ENCODE measurements around the gene CERKL. TPM values are rescaled to one million over a fixed set of nuclear protein-coding genes. Genes with fewer than 3 reads are reported as not detected.

Gene CERKL
- total and polyA plus RNA-seq, 2 experiments from 2014 or later = 0.32 to 0.69 TPM

DNA sequence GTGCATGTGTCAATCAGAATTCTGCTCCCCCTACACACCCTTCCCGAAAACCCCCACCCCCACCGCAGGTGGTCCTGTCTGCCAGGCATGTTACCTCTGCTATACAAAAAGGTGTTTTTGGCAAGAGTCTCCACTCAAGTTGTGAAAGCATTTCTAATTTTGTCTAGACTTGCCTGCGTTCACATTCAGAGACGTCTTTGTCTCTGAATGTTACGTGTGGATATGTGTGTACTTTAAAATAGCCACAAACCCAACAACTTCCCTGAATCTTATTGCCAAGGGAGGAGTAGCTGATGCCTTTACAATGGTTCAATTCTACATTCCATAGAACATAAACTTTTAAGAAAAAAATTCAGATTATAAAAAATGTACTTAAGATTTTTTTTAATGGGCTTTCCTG lies 133.1 kb downstream of the CERKL start:
- peaks cover 6% of the 10 kb centered on the region for H3K27me3 Mint-ChIP-seq (ENCODE audit: insufficient read depth, low read depth, poor library complexity)
- no peak overlapping the region for H2AFZ ChIP-seq

DNA sequence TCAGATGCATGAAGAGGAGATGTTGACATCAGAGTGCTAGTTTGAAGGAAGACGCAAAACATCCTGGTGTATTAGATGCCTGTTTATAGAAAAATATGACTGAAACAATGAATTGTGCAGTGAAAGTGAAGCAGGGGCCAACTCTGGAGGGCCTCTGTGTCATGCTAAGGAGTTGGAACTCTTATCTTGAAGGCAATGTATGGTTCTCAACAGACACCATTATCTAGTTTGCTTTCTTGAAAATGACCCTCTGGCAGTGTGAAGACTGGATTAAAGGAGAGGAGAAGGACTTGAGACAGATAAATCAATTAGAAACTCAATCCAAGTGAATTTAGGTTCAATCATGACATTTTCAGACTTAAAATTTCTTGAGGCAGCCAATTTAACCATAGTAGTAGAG lies 136.7 kb downstream of the CERKL start:
- H3K36me3 ChIP-seq (ENCODE audit: insufficient read depth) = no peaks in the 10 kb centered on the region
- Mint-ChIP-seq H3K27ac (no peak overlapping the region), H3K4me1 (no peaks in the 10 kb centered on the region), H3K9me3 (no peaks in the 10 kb centered on the region), H3K27me3 (ENCODE audit: insufficient read depth, low read depth, poor library complexity) (peaks cover 2% of the 10 kb centered on the region), H3K4me3 (no peak overlapping the region), H3K36me3 (ENCODE audit: low read depth) (no peaks in the 10 kb centered on the region)
- DNase-seq (ENCODE audit: low spot score) = no peak
- H3K27me3 ChIP-seq (ENCODE audit: insufficient read depth) = no peaks in the 10 kb centered on the region
- ATAC-seq = no peak
- no peak overlapping the region for H3K27ac ChIP-seq (ENCODE audit: low read depth)
- H3F3A ChIP-seq (replicated peaks; ENCODE audit: low read depth) = no peaks in the 10 kb centered on the region
- no peak overlapping the region for H2AFZ ChIP-seq
- H4K20me1 ChIP-seq (replicated peaks; ENCODE audit: insufficient read depth) = no peaks in the 10 kb centered on the region
- H3K4me2 ChIP-seq = no peak overlapping the region
- H3K4me1 ChIP-seq (ENCODE audit: insufficient read depth) = no peaks in the 10 kb centered on the region
- no peak overlapping the region for H3K4me3 ChIP-seq
- no peaks in the 10 kb centered on the region for H3K79me2 ChIP-seq (replicated peaks; ENCODE audit: insufficient read depth)
- no peaks in the 10 kb centered on the region for H3K9me2 ChIP-seq (ENCODE audit: insufficient read depth)
- TF ChIP-seq EZH2 (IDR thresholded peaks at IDR 0.05; ENCODE audit: low read depth, unreplicated experiment) = no peak
- TF ChIP-seq NANOG (IDR thresholded peaks at IDR 0.05; ENCODE audit: borderline replicate concordance) = no peak
- TF ChIP-seq POLR2AphosphoS5 (IDR thresholded peaks at IDR 0.05; ENCODE audit: low read depth) = no peak
- no peak for TF ChIP-seq ZNF114 (CRISPR knock-in tag; IDR thresholded peaks at IDR 0.05)
- no peak for TF ChIP-seq STAT1 (IDR thresholded peaks at IDR 0.05; ENCODE audit: unreplicated experiment)
- TF ChIP-seq, protein P1, sequence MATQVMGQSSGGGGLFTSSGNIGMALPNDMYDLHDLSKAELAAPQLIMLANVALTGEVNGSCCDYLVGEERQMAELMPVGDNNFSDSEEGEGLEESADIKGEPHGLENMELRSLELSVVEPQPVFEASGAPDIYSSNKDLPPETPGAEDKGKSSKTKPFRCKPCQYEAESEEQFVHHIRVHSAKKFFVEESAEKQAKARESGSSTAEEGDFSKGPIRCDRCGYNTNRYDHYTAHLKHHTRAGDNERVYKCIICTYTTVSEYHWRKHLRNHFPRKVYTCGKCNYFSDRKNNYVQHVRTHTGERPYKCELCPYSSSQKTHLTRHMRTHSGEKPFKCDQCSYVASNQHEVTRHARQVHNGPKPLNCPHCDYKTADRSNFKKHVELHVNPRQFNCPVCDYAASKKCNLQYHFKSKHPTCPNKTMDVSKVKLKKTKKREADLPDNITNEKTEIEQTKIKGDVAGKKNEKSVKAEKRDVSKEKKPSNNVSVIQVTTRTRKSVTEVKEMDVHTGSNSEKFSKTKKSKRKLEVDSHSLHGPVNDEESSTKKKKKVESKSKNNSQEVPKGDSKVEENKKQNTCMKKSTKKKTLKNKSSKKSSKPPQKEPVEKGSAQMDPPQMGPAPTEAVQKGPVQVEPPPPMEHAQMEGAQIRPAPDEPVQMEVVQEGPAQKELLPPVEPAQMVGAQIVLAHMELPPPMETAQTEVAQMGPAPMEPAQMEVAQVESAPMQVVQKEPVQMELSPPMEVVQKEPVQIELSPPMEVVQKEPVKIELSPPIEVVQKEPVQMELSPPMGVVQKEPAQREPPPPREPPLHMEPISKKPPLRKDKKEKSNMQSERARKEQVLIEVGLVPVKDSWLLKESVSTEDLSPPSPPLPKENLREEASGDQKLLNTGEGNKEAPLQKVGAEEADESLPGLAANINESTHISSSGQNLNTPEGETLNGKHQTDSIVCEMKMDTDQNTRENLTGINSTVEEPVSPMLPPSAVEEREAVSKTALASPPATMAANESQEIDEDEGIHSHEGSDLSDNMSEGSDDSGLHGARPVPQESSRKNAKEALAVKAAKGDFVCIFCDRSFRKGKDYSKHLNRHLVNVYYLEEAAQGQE (IDR thresholded peaks at IDR 0.05; ENCODE audit: unreplicated experiment) = no peak

More for the DNA sequence above, 133.1 kb downstream of the CERKL start:
- Histone ChIP-seq H3K36me3 (ENCODE audit: insufficient read depth) (no peaks in the 10 kb centered on the region), H3K27me3 (ENCODE audit: insufficient read depth) (no peaks in the 10 kb centered on the region), H4K20me1 (replicated peaks; ENCODE audit: insufficient read depth) (no peaks in the 10 kb centered on the region), H3K9me2 (ENCODE audit: insufficient read depth) (no peaks in the 10 kb centered on the region), H3K79me2 (replicated peaks; ENCODE audit: insufficient read depth) (no peaks in the 10 kb centered on the region), H3K4me3 (no peak overlapping the region), H3K27ac (ENCODE audit: low read depth) (no peak overlapping the region), H3K4me1 (ENCODE audit: insufficient read depth) (no peaks in the 10 kb centered on the region), H3F3A (replicated peaks; ENCODE audit: low read depth) (no peaks in the 10 kb centered on the region), H3K4me2 (no peak overlapping the region)
- no peaks in the 10 kb centered on the region for H3K4me1 Mint-ChIP-seq
- H3K4me3 Mint-ChIP-seq = no peak overlapping the region
- no peaks in the 10 kb centered on the region for H3K9me3 Mint-ChIP-seq
- H3K27ac Mint-ChIP-seq = no peak overlapping the region
- DNase-seq (ENCODE audit: low spot score) = no peak
- no peaks in the 10 kb centered on the region for H3K36me3 Mint-ChIP-seq (ENCODE audit: low read depth)
- ATAC-seq = no peak
- TF ChIP-seq STAT1 (IDR thresholded peaks at IDR 0.05; ENCODE audit: unreplicated experiment) (no peak), JUNB (IDR thresholded peaks at IDR 0.05; ENCODE audit: unreplicated experiment) (no peak), ZNF114 (CRISPR knock-in tag; IDR thresholded peaks at IDR 0.05) (no peak)
- TF ChIP-seq, protein P2, sequence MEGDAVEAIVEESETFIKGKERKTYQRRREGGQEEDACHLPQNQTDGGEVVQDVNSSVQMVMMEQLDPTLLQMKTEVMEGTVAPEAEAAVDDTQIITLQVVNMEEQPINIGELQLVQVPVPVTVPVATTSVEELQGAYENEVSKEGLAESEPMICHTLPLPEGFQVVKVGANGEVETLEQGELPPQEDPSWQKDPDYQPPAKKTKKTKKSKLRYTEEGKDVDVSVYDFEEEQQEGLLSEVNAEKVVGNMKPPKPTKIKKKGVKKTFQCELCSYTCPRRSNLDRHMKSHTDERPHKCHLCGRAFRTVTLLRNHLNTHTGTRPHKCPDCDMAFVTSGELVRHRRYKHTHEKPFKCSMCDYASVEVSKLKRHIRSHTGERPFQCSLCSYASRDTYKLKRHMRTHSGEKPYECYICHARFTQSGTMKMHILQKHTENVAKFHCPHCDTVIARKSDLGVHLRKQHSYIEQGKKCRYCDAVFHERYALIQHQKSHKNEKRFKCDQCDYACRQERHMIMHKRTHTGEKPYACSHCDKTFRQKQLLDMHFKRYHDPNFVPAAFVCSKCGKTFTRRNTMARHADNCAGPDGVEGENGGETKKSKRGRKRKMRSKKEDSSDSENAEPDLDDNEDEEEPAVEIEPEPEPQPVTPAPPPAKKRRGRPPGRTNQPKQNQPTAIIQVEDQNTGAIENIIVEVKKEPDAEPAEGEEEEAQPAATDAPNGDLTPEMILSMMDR (conservative IDR thresholded peaks at IDR 0.05; ENCODE audit: low read depth in 2 of 2) = no peak
- TF ChIP-seq, protein P1 (IDR thresholded peaks at IDR 0.05; ENCODE audit: unreplicated experiment) = no peak

Data from GM23338 (cell line).